H9 (cell line): Measurements from ENCODE around the gene RNF13. TPM values are rescaled to one million over a fixed set of nuclear protein-coding genes. Genes with fewer than 3 reads are reported as not detected.

Experiments
- DNase-seq: peaks from one replicate; pipeline ENCODE4 v3.0.0-alpha.2; 2017
- H2AFZ ChIP-seq: one replicate; pipeline ENCODE4 v1.6.1; 2013; ENCODE audit warnings: mild to moderate bottlenecking, low read length, control low read depth, moderate library complexity
- H2AK5ac ChIP-seq: 2 replicates; pipeline ENCODE4 v1.6.1; 2013; ENCODE audit warnings: low read length, control low read depth, mixed read lengths; ENCODE audit not compliant: insufficient read length
- H2BK120ac ChIP-seq: one replicate; pipeline ENCODE4 v1.6.1; 2013; ENCODE audit warnings: low read depth, mild to moderate bottlenecking, low read length, control low read depth, inconsistent platforms; ENCODE audit not compliant: poor library complexity, severe bottlenecking
- H2BK12ac ChIP-seq: 2 replicates; pipeline ENCODE4 v1.6.1; 2013; ENCODE audit warnings: low read length, control low read depth, mixed read lengths, low read depth; ENCODE audit not compliant: insufficient read length
- H2BK15ac ChIP-seq: 2 replicates; pipeline ENCODE4 v1.6.1; 2013; ENCODE audit warnings: low read depth, low read length, control low read depth
- H2BK20ac ChIP-seq: one replicate; pipeline ENCODE4 v1.6.1; 2013; ENCODE audit warnings: low read depth, mild to moderate bottlenecking, low read length, control low read depth, inconsistent platforms; ENCODE audit not compliant: poor library complexity, severe bottlenecking
- H2BK5ac ChIP-seq: 2 replicates; pipeline ENCODE4 v1.6.1; 2013; ENCODE audit warnings: low read length, control low read depth, mixed read lengths; ENCODE audit not compliant: insufficient read length
- H3K14ac ChIP-seq: 2 replicates; pipeline ENCODE4 v1.6.1; 2013; ENCODE audit warnings: low read length, control low read depth; ENCODE audit not compliant: insufficient read depth
- H3K18ac ChIP-seq: 2 replicates; pipeline ENCODE4 v1.6.1; 2013; ENCODE audit warnings: low read depth, mild to moderate bottlenecking, mixed read lengths, low read length, control low read depth; ENCODE audit not compliant: insufficient read length
- H3K23ac ChIP-seq: 2 replicates; pipeline ENCODE4 v1.6.1; 2013; ENCODE audit warnings: low read length, control low read depth, mixed read lengths, low read depth; ENCODE audit not compliant: insufficient read length
- H3K23me2 ChIP-seq: 2 replicates; pipeline ENCODE4 v1.6.1; 2013; ENCODE audit warnings: low read depth, mild to moderate bottlenecking, mixed read lengths, low read length, control low read depth; ENCODE audit not compliant: insufficient read length, poor library complexity, severe bottlenecking
- H3K27ac ChIP-seq: 2 replicates; pipeline ENCODE4 v1.5.1; 2013; ENCODE audit warnings: low read length, control low read depth, mixed read lengths, low read depth; ENCODE audit not compliant: insufficient read length
- H3K27me3 ChIP-seq: 2 replicates; pipeline ENCODE4 v1.6.1; 2013; ENCODE audit warnings: low read length, control low read depth, inconsistent platforms; ENCODE audit not compliant: insufficient read depth
- H3K4ac ChIP-seq: 2 replicates; pipeline ENCODE4 v1.6.1; 2013; ENCODE audit warnings: low read depth, mild to moderate bottlenecking, control low read depth, inconsistent platforms, low read length, moderate library complexity
- H3K4me1 ChIP-seq: 2 replicates; pipeline ENCODE4 v1.6.1; 2013; ENCODE audit warnings: low read length, control low read depth, inconsistent platforms; ENCODE audit not compliant: insufficient read depth
- H3K4me2 ChIP-seq: 2 replicates; pipeline ENCODE4 v1.6.1; 2013; ENCODE audit warnings: low read length, control low read depth, mixed read lengths; ENCODE audit not compliant: insufficient read length, insufficient read depth
- H3K56ac ChIP-seq: 2 replicates; pipeline ENCODE4 v1.6.1; 2013; ENCODE audit warnings: low read depth, mild to moderate bottlenecking, mixed read lengths, low read length, control low read depth; ENCODE audit not compliant: insufficient read length
- H3K79me1 ChIP-seq: 2 replicates; pipeline ENCODE4 v1.6.1; 2013; ENCODE audit warnings: low read depth, mild to moderate bottlenecking, moderate library complexity, low read length, control low read depth, inconsistent platforms; ENCODE audit not compliant: insufficient read depth, poor library complexity, severe bottlenecking
- H3K79me2 ChIP-seq: 2 replicates; pipeline ENCODE4 v1.6.1; 2013; ENCODE audit warnings: low read length, control low read depth, inconsistent platforms; ENCODE audit not compliant: insufficient read depth
- H3K9ac ChIP-seq: 2 replicates; pipeline ENCODE4 v1.6.1; 2013; ENCODE audit warnings: low read length, control low read depth, mixed read lengths; ENCODE audit not compliant: insufficient read length; ENCODE audit errors: extremely low read depth
- H3K9me3 ChIP-seq: one replicate; pipeline ENCODE4 v1.6.1; 2013; ENCODE audit warnings: low read depth, low read length, inconsistent platforms; ENCODE audit not compliant: control insufficient read depth
- H3T11ph ChIP-seq: one replicate; pipeline ENCODE4 v1.6.1; 2013; ENCODE audit warnings: mild to moderate bottlenecking, low read length, control low read depth, inconsistent platforms
- H4K20me1 ChIP-seq: one replicate; pipeline ENCODE4 v1.6.1; 2013; ENCODE audit not compliant: control insufficient read depth, insufficient read length, insufficient read depth
- H4K5ac ChIP-seq: 2 replicates; pipeline ENCODE4 v1.6.1; 2013; ENCODE audit warnings: low read depth, mild to moderate bottlenecking, mixed read lengths, low read length, control low read depth; ENCODE audit not compliant: insufficient read length
- H4K8ac ChIP-seq: replicated peaks from 2 replicates; pipeline ENCODE4 v1.6.1; 2013; ENCODE audit warnings: low read length, control low read depth, mixed read lengths, low read depth; ENCODE audit not compliant: insufficient read length
- H4K91ac ChIP-seq: 2 replicates; pipeline ENCODE4 v1.6.1; 2013; ENCODE audit warnings: low read depth, mild to moderate bottlenecking, moderate library complexity, mixed read lengths, low read length, control low read depth; ENCODE audit not compliant: insufficient read length
- H3K27ac Mint-ChIP-seq, 3 experiments: 2 replicates in 2 of 3; 3 replicates in 1 of 3; pipeline ENCODE4 v1.8.0; 2020 to 2021; ENCODE audit warnings: mixed read lengths in 3 of 3, mild to moderate bottlenecking in 1 of 3, moderate library complexity in 1 of 3
- H3K27me3 Mint-ChIP-seq: 2 replicates; pipeline ENCODE4 v1.8.0; 2021; ENCODE audit warnings: low read depth, mild to moderate bottlenecking, moderate library complexity, mixed read lengths
- H3K36me3 Mint-ChIP-seq, 3 experiments: 2 replicates in 2 of 3; 3 replicates in 1 of 3; pipeline ENCODE4 v1.8.0; 2020 to 2021; ENCODE audit warnings: low read depth in 3 of 3, mixed read lengths in 3 of 3; ENCODE audit not compliant: insufficient read depth in 1 of 3
- H3K4me1 Mint-ChIP-seq, 2 experiments: 2 replicates each; pipeline ENCODE4 v1.8.0; 2020; ENCODE audit warnings: mixed read lengths in 2 of 2
- H3K4me3 Mint-ChIP-seq, 2 experiments: 2 replicates in 1 of 2; 3 replicates in 1 of 2; pipeline ENCODE4 v1.8.0; 2020 to 2021; ENCODE audit warnings: mild to moderate bottlenecking in 2 of 2, mixed read lengths in 2 of 2, moderate library complexity in 1 of 2
- H3K9me3 Mint-ChIP-seq, 2 experiments: 2 replicates in 1 of 2; 3 replicates in 1 of 2; pipeline ENCODE4 v1.8.0; 2020; ENCODE audit warnings: mild to moderate bottlenecking in 2 of 2, mixed read lengths in 2 of 2, moderate library complexity in 1 of 2
- WGBS: extraction: QIAGEN DNeasy Blood & Tissue Kit; methylation state at CpG from one replicate; pipeline ENCODE4 v1.1.7; 2013; ENCODE audit warnings: missing lambda C conversion rate, low lambda C conversion rate, mixed read lengths; ENCODE audit not compliant: insufficient read length; ENCODE audit errors: extremely low coverage; 5-methylcytosine and 5-hydroxymethylcytosine counted together
- total RNA-seq: library from RNA; stranded (reverse); gene quantifications from 2 replicates; pipeline ENCODE4 v1.2.1, GENCODE V29; 2021
- TF ChIP-seq, protein P1 (sequence below): fragments of 200-600 bp; sonication (generic); conservative IDR thresholded peaks from 3 replicates; pipeline ENCODE4 v1.8.0; 2021; ENCODE audit warnings: antibody characterized with exemption, mild to moderate bottlenecking

Gene RNF13
- total RNA-seq, 1 experiment from 2014 or later = 23.4 TPM

DNA sequence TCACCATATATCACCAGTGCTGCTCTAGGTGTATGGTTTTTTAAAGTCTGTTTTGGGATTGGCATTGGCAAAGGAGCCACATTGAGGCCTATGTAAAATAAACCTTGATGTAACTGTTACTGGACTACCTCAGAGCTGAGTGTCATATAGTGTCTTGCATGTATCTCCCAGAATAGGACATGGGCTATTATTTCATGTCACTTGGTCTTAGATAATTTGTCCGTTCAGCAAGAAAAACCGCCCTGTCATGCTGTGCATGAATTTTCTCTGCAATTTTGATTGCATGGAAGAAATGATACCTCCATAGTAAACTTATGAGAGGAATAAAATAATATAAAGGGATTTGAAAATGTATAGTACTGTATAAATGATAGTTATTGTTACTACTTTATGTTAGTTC is 59.6 kb downstream of the RNF13 start:
- Histone ChIP-seq H3K4me1 (peaks cover 4% of the 10 kb centered on the region; the same call in 1 of the 2 replicates), H4K5ac (no peak overlapping the region), H3K9me3 (no peaks in the 10 kb centered on the region), H2BK120ac (no peak overlapping the region), H3K4me2 (no peak overlapping the region), H3T11ph (no peak overlapping the region), H3K23me2 (no peaks in the 10 kb centered on the region), H3K27ac (no peak overlapping the region), H3K79me2 (no peaks in the 10 kb centered on the region), H4K8ac (no peak overlapping the region), H2BK12ac (no peak overlapping the region), H3K56ac (no peak overlapping the region), H3K79me1 (no peaks in the 10 kb centered on the region), H3K27me3 (no peaks in the 10 kb centered on the region), H4K20me1 (no peaks in the 10 kb centered on the region), H4K91ac (no peak overlapping the region), H2AK5ac (no peak overlapping the region), H3K23ac (no peak overlapping the region), H3K14ac (no peak overlapping the region), H3K18ac (no peak overlapping the region), H2AFZ (no peak overlapping the region), H2BK20ac (no peak overlapping the region), H2BK15ac (no peak overlapping the region), H3K9ac (no peak overlapping the region), H3K4ac (no peak overlapping the region), H2BK5ac (no peak overlapping the region)
- TF ChIP-seq, protein P1, sequence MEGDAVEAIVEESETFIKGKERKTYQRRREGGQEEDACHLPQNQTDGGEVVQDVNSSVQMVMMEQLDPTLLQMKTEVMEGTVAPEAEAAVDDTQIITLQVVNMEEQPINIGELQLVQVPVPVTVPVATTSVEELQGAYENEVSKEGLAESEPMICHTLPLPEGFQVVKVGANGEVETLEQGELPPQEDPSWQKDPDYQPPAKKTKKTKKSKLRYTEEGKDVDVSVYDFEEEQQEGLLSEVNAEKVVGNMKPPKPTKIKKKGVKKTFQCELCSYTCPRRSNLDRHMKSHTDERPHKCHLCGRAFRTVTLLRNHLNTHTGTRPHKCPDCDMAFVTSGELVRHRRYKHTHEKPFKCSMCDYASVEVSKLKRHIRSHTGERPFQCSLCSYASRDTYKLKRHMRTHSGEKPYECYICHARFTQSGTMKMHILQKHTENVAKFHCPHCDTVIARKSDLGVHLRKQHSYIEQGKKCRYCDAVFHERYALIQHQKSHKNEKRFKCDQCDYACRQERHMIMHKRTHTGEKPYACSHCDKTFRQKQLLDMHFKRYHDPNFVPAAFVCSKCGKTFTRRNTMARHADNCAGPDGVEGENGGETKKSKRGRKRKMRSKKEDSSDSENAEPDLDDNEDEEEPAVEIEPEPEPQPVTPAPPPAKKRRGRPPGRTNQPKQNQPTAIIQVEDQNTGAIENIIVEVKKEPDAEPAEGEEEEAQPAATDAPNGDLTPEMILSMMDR = no peak
- Mint-ChIP-seq H3K4me1 (peaks cover 9 to 11% of the 10 kb centered on the region in 2 experiments), H3K27ac (no peak overlapping the region), H3K9me3 (peaks cover 8 to 17% of the 10 kb centered on the region in 2 experiments; a peak in 4 of 5 replicates), H3K4me3 (no peak overlapping the region), H3K36me3 (peaks cover 10 to 20% (median 11%) of the 10 kb centered on the region in 3 experiments), H3K27me3 (no peaks in the 10 kb centered on the region)
- WGBS = no CpG with 5 or more reads among the region's 2 CpGs
- no peak for DNase-seq
